ENCODE data around the gene SNORC.

The SNORC gene

GRCh38 chr2:232869138-232870017 lies 686 bp upstream of the SNORC start:
- no peak for DNase-seq

GRCh38 chr2:232870766-232871371 lies 805 bp downstream of the SNORC start:
- no peak for DNase-seq

GRCh38 chr2:232871418-232871834 lies 1.4 kb downstream of the SNORC start:
- DNase-seq: no peak

GRCh38 chr2:232871835-232872736 lies 2.0 kb downstream of the SNORC start:
- DNase-seq: no peak

GRCh38 chr2:232872826-232873225 lies 2.8 kb downstream of the SNORC start:
- no peak for DNase-seq

- DNase-seq: no peak
These were observed 3.3 kb downstream of the SNORC start for GRCh38 chr2:232873292-232873908.

- no peak for DNase-seq
These were observed 4.0 kb downstream of the SNORC start for GRCh38 chr2:232873909-232874641.

- DNase-seq: no peak
These were observed 4.7 kb downstream of the SNORC start for GRCh38 chr2:232874677-232875223.

GRCh38 chr2:232875256-232876121 lies 5.4 kb downstream of the SNORC start:
- DNase-seq: peak; percentile 31

- DNase-seq: peak; percentile 72
These were observed 6.3 kb downstream of the SNORC start for GRCh38 chr2:232876161-232876977.

GRCh38 chr2:232876978-232877441 lies 6.9 kb downstream of the SNORC start:
- no peak for DNase-seq

GRCh38 chr2:232877940-232878511 lies 8.0 kb downstream of the SNORC start:
- no peak for DNase-seq

GRCh38 chr2:232878855-232879617 lies 9.0 kb downstream of the SNORC start:
- no peak for DNase-seq

- DNase-seq: no peak
These were observed 9.8 kb downstream of the SNORC start for GRCh38 chr2:232879618-232880494.

GRCh38 chr2:232880764-232881351 lies 10.8 kb downstream of the SNORC start:
- DNase-seq: no peak

GRCh38 chr2:232882085-232882484 lies 12.0 kb downstream of the SNORC start:
- no peak for DNase-seq

GRCh38 chr2:232882505-232883115 lies 12.5 kb downstream of the SNORC start:
- no peak for DNase-seq
